ENCODE data around the gene UPK2.

The UPK2 gene

GRCh38 chr11:118917481-118918127 lies 38.5 kb upstream of the UPK2 start:
- DNase-seq (ENCODE audit: low read depth) = no peak

GRCh38 chr11:118918128-118918685 lies 37.9 kb upstream of the UPK2 start:
- DNase-seq (ENCODE audit: low read depth) = no peak

- DNase-seq (ENCODE audit: low read depth) = no peak
Measured at GRCh38 chr11:118918686-118919280, 37.3 kb upstream of the UPK2 start.

GRCh38 chr11:118921121-118921928 lies 34.8 kb upstream of the UPK2 start:
- DNase-seq (ENCODE audit: low read depth) = no peak

GRCh38 chr11:118921929-118922744 lies 34.0 kb upstream of the UPK2 start:
- DNase-seq (ENCODE audit: low read depth) = no peak

- no peak for DNase-seq (ENCODE audit: low read depth)
Measured at GRCh38 chr11:118922745-118923627, 33.1 kb upstream of the UPK2 start.

- DNase-seq (ENCODE audit: low read depth) = no peak
Measured at GRCh38 chr11:118923721-118924587, 32.1 kb upstream of the UPK2 start.

GRCh38 chr11:118924591-118925585 lies 31.2 kb upstream of the UPK2 start:
- no peak for DNase-seq (ENCODE audit: low read depth)

GRCh38 chr11:118927554-118928100 lies 28.5 kb upstream of the UPK2 start:
- DNase-seq (ENCODE audit: low read depth) = no peak

GRCh38 chr11:118928101-118928869 lies 27.8 kb upstream of the UPK2 start:
- no peak for DNase-seq (ENCODE audit: low read depth)

- no peak for DNase-seq (ENCODE audit: low read depth)
Measured at GRCh38 chr11:118928870-118929500, 27.1 kb upstream of the UPK2 start.

GRCh38 chr11:118929501-118930093 lies 26.5 kb upstream of the UPK2 start:
- DNase-seq (ENCODE audit: low read depth) = no peak

GRCh38 chr11:118930094-118930712 lies 25.9 kb upstream of the UPK2 start:
- DNase-seq (ENCODE audit: low read depth) = no peak

- DNase-seq (ENCODE audit: low read depth) = no peak
Measured at GRCh38 chr11:118931571-118931970, 24.5 kb upstream of the UPK2 start.

- DNase-seq (ENCODE audit: low read depth) = no peak
Measured at GRCh38 chr11:118933486-118933885, 22.6 kb upstream of the UPK2 start.

GRCh38 chr11:118935376-118935775 lies 20.7 kb upstream of the UPK2 start:
- no peak for DNase-seq (ENCODE audit: low read depth)
